Panc1 (cell line): ENCODE results near the gene BUD31. TPM values are rescaled to one million over a fixed set of nuclear protein-coding genes. Genes with fewer than 3 reads are reported as not detected.
A peak's percentile ranks its signal among the peaks of the same experiment; 100 is the strongest.

Experiments
- ATAC-seq: fragments of 200-7000 bp; cut with Tn5 transposase; 2 replicates; pipeline ENCODE4 v1.9.1; 2020; ENCODE audit warnings: mild to moderate bottlenecking, moderate library complexity
- BruUV-seq: library from RNA; stranded (reverse); fragments of 400-500 nt; replicated peaks from 2 replicates; lab custom pipeline; 2021; lab: Mats Ljungman, UMichigan
- CTCF ChIA-PET: fragments of 300-600 bp; sonication (Branson Sonifier 250); formaldehyde crosslinking; loops from one replicate; lab custom pipeline; 2022; ENCODE audit warnings: antibody characterized with exemption; lab: Charles Lee
- POLR2A ChIA-PET: fragments of 300-600 bp; sonication (Branson Sonifier 250); formaldehyde crosslinking; loops from one replicate; lab custom pipeline; 2022; ENCODE audit warnings: antibody characterized with exemption; lab: Charles Lee
- DNase-seq: peaks from one replicate; pipeline ENCODE4 v3.0.0-alpha.2; 2010; ENCODE audit warnings: low read depth, low spot score
- H3K27ac ChIP-seq: 2 replicates; pipeline ENCODE4 v1.5.1; 2011; ENCODE audit warnings: mild to moderate bottlenecking, low read length, inconsistent platforms
- H3K27me3 ChIP-seq: fragments of 200-500 bp; sonication (Bioruptor generic); 2 replicates; pipeline ENCODE4 v1.6.0; 2014; ENCODE audit warnings: low read length, inconsistent platforms; ENCODE audit not compliant: control insufficient read depth, insufficient read depth
- H3K36me3 ChIP-seq: fragments of 200-500 bp; sonication (Bioruptor generic); 2 replicates; pipeline ENCODE4 v1.5.1; 2014; ENCODE audit warnings: inconsistent platforms, mild to moderate bottlenecking, low read length, moderate library complexity; ENCODE audit not compliant: control insufficient read depth, insufficient read depth
- H3K4me1 ChIP-seq: 2 replicates; pipeline ENCODE4 v1.5.1; 2011; ENCODE audit warnings: inconsistent platforms, mild to moderate bottlenecking, low read length, moderate library complexity; ENCODE audit not compliant: control insufficient read depth, insufficient read depth
- H3K4me3 ChIP-seq, 2 experiments: 2 replicates each; pipeline ENCODE4 v1.5.1; 2011 to 2012; ENCODE audit warnings: low read depth in 2 of 2, low read length in 2 of 2, mild to moderate bottlenecking in 2 of 2, inconsistent platforms in 1 of 2, moderate library complexity in 1 of 2
- H3K9me3 ChIP-seq: fragments of 200-500 bp; sonication (Bioruptor generic); 2 replicates; pipeline ENCODE4 v1.5.1; 2014; ENCODE audit warnings: low read depth, mild to moderate bottlenecking, inconsistent platforms, low read length, moderate library complexity; ENCODE audit not compliant: control insufficient read depth, insufficient read depth
- CTCF ChIP-seq: fragments of 450-650 bp; IDR thresholded peaks from 2 replicates; pipeline ENCODE4 v1.5.1; 2017; ENCODE audit warnings: mild to moderate bottlenecking
- POLR2AphosphoS5 ChIP-seq: IDR thresholded peaks from 2 replicates; pipeline ENCODE4 v1.6.1; 2012; ENCODE audit warnings: mild to moderate bottlenecking, low read depth, low read length, moderate library complexity
- REST ChIP-seq, 2 experiments: IDR thresholded peaks; 2 replicates each; pipeline ENCODE4 v1.6.1; 2011 to 2012; ENCODE audit warnings: low read depth in 2 of 2, control low read depth in 1 of 2, low read length in 1 of 2, mild to moderate bottlenecking in 1 of 2, moderate library complexity in 1 of 2; ENCODE audit not compliant: insufficient read depth in 1 of 2
- SIN3A ChIP-seq: IDR thresholded peaks from 2 replicates; pipeline ENCODE4 v1.6.1; 2012; ENCODE audit warnings: low read depth, mild to moderate bottlenecking, low read length, moderate library complexity, borderline replicate concordance; ENCODE audit not compliant: insufficient read depth
- TCF7L2 ChIP-seq: IDR thresholded peaks from 2 replicates; pipeline ENCODE4 v1.6.1; 2011; ENCODE audit warnings: mild to moderate bottlenecking, low read depth, low read length, inconsistent platforms
- in situ Hi-C: cut with HindIII; loops from 2 replicates; pipeline ENCODE4 v1.10.0; 2016; ENCODE audit warnings: low sequenced_read_pairs, low pct_unique_long_range_greater_than_20kb
- intact Hi-C: fragments of 100-400 bp; cut with micrococcal nuclease; formaldehyde crosslinking; loops from one replicate; pipeline ENCODE4 v1.10.0; 2022; ENCODE audit not compliant: unreplicated experiment
- total RNA-seq: library from RNA; stranded (reverse); gene quantifications from one replicate; pipeline ENCODE4 v1.2.1, GENCODE V29; 2021; ENCODE audit not compliant: unreplicated experiment

Gene BUD31
- total RNA-seq, 1 experiment from 2014 or later = 179 TPM

GRCh38 chr7:99422186-99422585 is 13.4 kb downstream of the BUD31 start:
- CTCF ChIA-PET = no interaction called here
- intact Hi-C loops = no loop called here
- no peak overlapping the region for H3K4me3 ChIP-seq
- no TSS peak for BruUV-seq
- H3K4me1 ChIP-seq = no peaks in the 10 kb centered on the region
- H3K27ac ChIP-seq = no peak overlapping the region
- DNase-seq (no peak), ATAC-seq (no peak)
- peaks cover 7% of the 10 kb centered on the region for H3K36me3 ChIP-seq
- H3K9me3 ChIP-seq = no peaks in the 10 kb centered on the region
- POLR2A ChIA-PET = no interaction called here
- H3K27me3 ChIP-seq = no peaks in the 10 kb centered on the region
- in situ Hi-C loops = no loop called here
- TF ChIP-seq SIN3A (no peak), TCF7L2 (no peak), REST (IDR thresholded peaks at IDR 0.05; ENCODE audit: insufficient read depth in 1 of 2, low read depth in 2 of 2, low read length in 1 of 2) (no peak), CTCF (no peak), POLR2AphosphoS5 (no peak)

- CTCF ChIA-PET = no interaction called here
- intact Hi-C loops = no loop called here
- BruUV-seq = TSS peak; percentile 55
Measured at GRCh38 chr7:99422625-99423024, 13.9 kb downstream of the BUD31 start.

More at GRCh38 chr7:99422625-99423024, 13.9 kb downstream of the BUD31 start:
- POLR2A ChIA-PET = no interaction called here
- H3K27me3 ChIP-seq = no peaks in the 10 kb centered on the region
- in situ Hi-C loops = no loop called here
- no peak for DNase-seq
- no peak for ATAC-seq
- no peaks in the 10 kb centered on the region for H3K9me3 ChIP-seq
- H3K27ac ChIP-seq = no peak overlapping the region
- H3K4me3 ChIP-seq = no peak overlapping the region
- peaks cover 4% of the 10 kb centered on the region for H3K36me3 ChIP-seq
- no peak for TF ChIP-seq REST (IDR thresholded peaks at IDR 0.05; ENCODE audit: insufficient read depth in 1 of 2, low read depth in 2 of 2, low read length in 1 of 2)
- TF ChIP-seq CTCF = no peak
- TF ChIP-seq POLR2AphosphoS5 = no peak
- TF ChIP-seq TCF7L2 = no peak
- no peak for TF ChIP-seq SIN3A
- H3K4me1 ChIP-seq = no peaks in the 10 kb centered on the region
